Measurements from ENCODE around the gene ATMIN. TPM values are rescaled to one million over a fixed set of nuclear protein-coding genes. Genes with fewer than 3 reads are reported as not detected.

Gene ATMIN
- total RNA-seq, 1 donor from 2014 or later: 43.2 TPM

- Mint-ChIP-seq H3K4me3 (peak within 1 kb of the TSS; percentile 73), H3K27ac (peak within 1 kb of the TSS; percentile 43), H3K27me3 (ENCODE audit: low read depth) (no peaks in the 10 kb centered on the region), H3K4me1 (peaks cover 10% of the 10 kb centered on the region), H3K9me3 (no peaks in the 10 kb centered on the region), H3K36me3 (peaks cover 1% of the 10 kb centered on the region)
- no peak for TF ChIP-seq CTCF (IDR thresholded peaks at IDR 0.05; ENCODE audit: unreplicated experiment)
- DNase-seq (ENCODE audit: low spot score in 2 of 2, unreplicated experiment in 2 of 2): peak; percentile 97 to 98
Measured at GRCh38 chr16:81095953-81096714, 60.5 kb downstream of the ATMIN start, which contains the start of gene GCSH. Gene GCSH (minus strand): TSS chr16:81096395. CDS start chr16:81096278, 117 bp downstream.

- Mint-ChIP-seq H3K36me3 (peaks cover 1% of the 10 kb centered on the region), H3K4me3 (peak overlapping the region; percentile 38), H3K4me1 (peaks cover 10% of the 10 kb centered on the region), H3K27me3 (ENCODE audit: low read depth) (no peaks in the 10 kb centered on the region), H3K27ac (peak overlapping the region; percentile 36), H3K9me3 (no peaks in the 10 kb centered on the region)
- DNase-seq (ENCODE audit: low spot score in 2 of 2, unreplicated experiment in 2 of 2): no peak
- TF ChIP-seq CTCF (IDR thresholded peaks at IDR 0.05; ENCODE audit: unreplicated experiment): no peak
Measured at GRCh38 chr16:81096715-81097208, 61.1 kb downstream of the ATMIN start.

Other genes with a start within 250 kb of the ATMIN start
- 3.0 to 4.6 TPM (median 3.2 TPM) in 3 replicates for gene CDYL2, start 231.2 kb upstream of the ATMIN start, total RNA-seq
- 33.2 to 35.1 TPM (median 34.0 TPM) in 3 replicates for gene CMC2, start 29.0 kb upstream of the ATMIN start, total RNA-seq
- 13.1 to 16.4 TPM (median 14.6 TPM) in 3 replicates for gene CENPN, start 28.6 kb upstream of the ATMIN start, total RNA-seq
- gene C16orf46, start 41.4 kb downstream of the ATMIN start, total RNA-seq: 0.89 to 2.0 TPM (median 0.90 TPM) in 3 replicates
- 31.6 to 37.6 TPM (median 34.8 TPM) in 3 replicates for gene GCSH, start 60.6 kb downstream of the ATMIN start, total RNA-seq
- not detected in 3 replicates for gene BCO1, start 202.8 kb downstream of the ATMIN start, total RNA-seq